Left ventricle myocardium inferior (tissue), 1 donor: ENCODE measurements around the gene KLHDC7B. TPM values are rescaled to one million over a fixed set of nuclear protein-coding genes. Genes with fewer than 3 reads are reported as not detected.
"Not testable (repeated sequence)": the region's sequence is repeated elsewhere in the genome, so short reads cannot be mapped to it uniquely, and the experiment has no call there.

Experiments
- DNase-seq: peaks from one replicate; pipeline ENCODE4 v3.0.0-alpha.2; 2020
- H3K27ac ChIP-seq: fragments of 200-600 bp; replicated peaks from 2 replicates; pipeline ENCODE4 v1.8.0; 2021
- H3K27me3 ChIP-seq: fragments of 200-600 bp; 2 replicates; pipeline ENCODE4 v1.8.0; 2021; ENCODE audit warnings: low read depth
- H3K36me3 ChIP-seq: fragments of 200-600 bp; 2 replicates; pipeline ENCODE4 v1.8.0; 2021
- H3K4me1 ChIP-seq: fragments of 200-600 bp; 2 replicates; pipeline ENCODE4 v1.8.0; 2021
- H3K4me3 ChIP-seq: fragments of 200-600 bp; 2 replicates; pipeline ENCODE4 v1.8.0; 2021; ENCODE audit warnings: mild to moderate bottlenecking, moderate library complexity
- H3K9me3 ChIP-seq: fragments of 200-600 bp; replicated peaks from 2 replicates; pipeline ENCODE4 v1.8.0; 2021
- CTCF ChIP-seq: fragments of 200-600 bp; IDR thresholded peaks from 2 replicates; pipeline ENCODE4 v1.8.0; 2021; ENCODE audit warnings: antibody characterized with exemption, mild to moderate bottlenecking, borderline replicate concordance
- intact Hi-C: fragments of 100-400 bp; cut with micrococcal nuclease; formaldehyde crosslinking; loops from one replicate; pipeline ENCODE4 v1.11.0; 2022
- total RNA-seq: library from RNA; stranded (reverse); fragmentation: NEBNext Ultra II Directional; extraction: Animal tissue kit (Norgen Biotek cat#: 25700); gene quantifications from one replicate; pipeline ENCODE4 v1.2.1, GENCODE V29; 2021
- donor health status: DM: no; HTN: yes; CAD: no; lungs with severe emphysema.

KLHDC7B gene
- total RNA-seq, 1 donor from 2014 or later: not detected

DNA sequence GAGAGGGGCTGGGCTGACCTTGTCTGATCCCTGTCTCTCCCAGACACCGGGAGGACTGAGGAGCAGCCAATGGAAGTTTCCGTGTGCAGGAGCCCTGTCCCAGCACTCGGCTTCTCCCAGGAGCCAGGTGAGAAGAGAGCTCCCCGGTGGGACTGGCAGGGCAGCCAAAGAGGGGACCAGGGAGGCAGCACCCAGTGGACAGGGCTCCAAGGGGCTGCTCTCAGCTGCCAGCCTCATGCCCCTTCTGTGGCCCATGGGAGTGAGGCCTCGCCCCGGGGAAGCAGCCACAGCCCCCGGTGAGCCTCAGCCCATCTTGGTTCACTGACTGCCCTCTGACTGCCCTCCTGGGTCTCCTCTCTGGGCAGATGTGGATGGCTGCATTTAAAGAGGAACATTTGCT lies 27.1 kb upstream of the KLHDC7B start:
- peaks cover 72% of the 10 kb centered on the region for H3K36me3 ChIP-seq
- no peaks in the 10 kb centered on the region for H3K9me3 ChIP-seq
- no peak overlapping the region for H3K4me3 ChIP-seq
- no peak for DNase-seq
- no peaks in the 10 kb centered on the region for H3K27me3 ChIP-seq
- no peak for TF ChIP-seq CTCF
- peaks cover 3% of the 10 kb centered on the region for H3K4me1 ChIP-seq
- no peak overlapping the region for H3K27ac ChIP-seq
- intact Hi-C loops: no loop called here

DNA sequence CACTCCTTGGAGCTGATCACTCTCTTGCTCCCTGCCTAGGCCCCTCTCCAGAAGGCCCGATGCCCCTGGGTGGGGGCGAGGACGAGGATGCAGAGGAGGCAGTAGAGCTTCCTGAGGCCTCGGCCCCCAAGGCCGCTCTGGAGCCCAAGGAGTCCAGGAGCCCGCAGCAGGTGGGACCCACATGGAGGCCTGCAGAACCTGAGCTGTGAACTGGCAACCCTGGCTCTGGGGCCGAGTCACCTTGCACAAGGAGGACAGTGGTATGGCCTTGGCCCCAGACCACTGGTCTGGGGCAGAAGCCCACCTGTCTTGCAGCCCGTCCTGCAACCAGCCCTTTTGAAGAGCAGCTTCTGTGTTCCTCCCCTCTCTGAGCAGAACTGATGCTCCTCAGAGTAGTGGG lies 26.5 kb upstream of the KLHDC7B start:
- no peak overlapping the region for H3K4me3 ChIP-seq
- H3K9me3 ChIP-seq: no peaks in the 10 kb centered on the region
- peaks cover 77% of the 10 kb centered on the region for H3K36me3 ChIP-seq
- intact Hi-C loops: no loop called here
- no peak for DNase-seq
- no peak for TF ChIP-seq CTCF
- no peaks in the 10 kb centered on the region for H3K27me3 ChIP-seq
- H3K27ac ChIP-seq: no peak overlapping the region
- peaks cover 9% of the 10 kb centered on the region for H3K4me1 ChIP-seq

- intact Hi-C loops: not testable (repeated sequence)
- peaks cover 77% of the 10 kb centered on the region for H3K36me3 ChIP-seq
These were observed 25.5 kb upstream of the KLHDC7B start for GRCh38 chr22:50520184-50520583.

GRCh38 chr22:50520826-50521453 lies 24.8 kb upstream of the KLHDC7B start:
- TF ChIP-seq CTCF: no peak
- DNase-seq: no peak
- Histone ChIP-seq H3K36me3 (peaks cover 77% of the 10 kb centered on the region), H3K27me3 (no peaks in the 10 kb centered on the region), H3K9me3 (no peaks in the 10 kb centered on the region), H3K4me1 (peaks cover 24% of the 10 kb centered on the region), H3K4me3 (no peak overlapping the region), H3K27ac (no peak overlapping the region)
- intact Hi-C loops: no loop called here

More at GRCh38 chr22:50520184-50520583, 25.5 kb upstream of the KLHDC7B start:
- not testable (repeated sequence) for DNase-seq, H3K4me3 ChIP-seq, H3K27me3 ChIP-seq, H3K27ac ChIP-seq, H3K9me3 ChIP-seq
- peaks cover 19% of the 10 kb centered on the region for H3K4me1 ChIP-seq

DNA sequence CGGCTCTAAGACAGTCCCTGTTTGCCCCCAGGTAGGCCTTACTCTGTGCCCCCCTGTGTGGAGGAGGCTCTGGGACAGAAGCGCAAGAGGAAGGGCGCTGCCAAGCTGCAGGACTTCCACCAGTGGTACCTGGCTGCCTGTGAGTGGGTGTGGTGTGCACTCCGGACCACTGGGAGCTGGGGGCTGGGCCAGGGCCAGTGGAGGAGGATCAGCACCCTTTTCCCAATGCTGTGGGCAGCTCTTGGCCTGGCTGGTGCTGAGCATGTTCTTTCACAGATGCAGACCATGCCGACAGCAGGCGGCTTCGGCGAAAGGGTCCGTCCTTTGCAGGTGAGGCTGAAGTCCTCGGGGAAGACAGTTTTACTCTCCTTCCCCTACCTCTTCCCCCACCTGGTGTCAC lies 24.0 kb upstream of the KLHDC7B start:
- no peak for DNase-seq
- no peaks in the 10 kb centered on the region for H3K27me3 ChIP-seq
- H3K4me3 ChIP-seq: no peak overlapping the region
- no peaks in the 10 kb centered on the region for H3K9me3 ChIP-seq
- intact Hi-C loops: no loop called here
- H3K27ac ChIP-seq: no peak overlapping the region
- no peak for TF ChIP-seq CTCF
- H3K36me3 ChIP-seq: peaks cover 72% of the 10 kb centered on the region
- peaks cover 32% of the 10 kb centered on the region for H3K4me1 ChIP-seq

DNA sequence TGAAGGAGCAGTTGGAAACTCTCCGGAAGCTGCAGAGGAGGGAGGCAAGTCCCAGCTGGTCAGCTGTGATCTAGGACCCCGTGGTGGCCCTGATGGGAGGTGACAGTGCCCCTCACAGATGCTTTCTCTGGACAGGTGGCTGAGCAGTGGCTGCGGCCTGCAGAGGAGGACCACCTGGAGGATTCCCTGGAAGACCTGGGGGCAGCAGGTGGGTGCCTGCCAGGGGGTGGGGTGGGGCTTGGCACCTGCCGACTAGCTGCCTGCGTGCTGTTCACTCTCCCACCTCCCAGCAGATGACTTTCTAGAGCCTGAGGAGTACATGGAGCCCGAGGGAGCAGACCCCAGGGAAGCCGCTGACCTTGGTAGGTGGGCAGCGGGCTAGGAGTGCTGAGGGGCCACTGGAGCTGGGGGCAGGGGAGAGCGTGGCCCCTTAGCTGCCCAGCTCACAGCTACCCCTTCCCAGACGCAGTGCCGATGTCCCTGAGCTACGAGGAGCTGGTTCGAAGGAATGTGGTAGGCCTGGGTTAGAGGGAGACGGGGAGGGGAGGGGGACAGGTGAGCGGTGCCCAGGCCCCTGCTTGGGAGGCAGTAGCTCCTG lies 23.4 kb upstream of the KLHDC7B start:
- Histone ChIP-seq H3K9me3 (no peaks in the 10 kb centered on the region), H3K4me1 (peaks cover 38% of the 10 kb centered on the region), H3K27me3 (no peaks in the 10 kb centered on the region), H3K4me3 (no peak overlapping the region), H3K27ac (no peak overlapping the region), H3K36me3 (peaks cover 67% of the 10 kb centered on the region)
- DNase-seq: no peak
- intact Hi-C loops: no loop called here
- TF ChIP-seq CTCF: no peak
